NCI-H1105 (cell line): ENCODE measurements around the gene HORMAD2.

Source experiments
- DNase-seq: peaks from one replicate; lab custom pipeline; 2025; lab: John Stamatoyannopoulos, UW

HORMAD2 gene

DNA sequence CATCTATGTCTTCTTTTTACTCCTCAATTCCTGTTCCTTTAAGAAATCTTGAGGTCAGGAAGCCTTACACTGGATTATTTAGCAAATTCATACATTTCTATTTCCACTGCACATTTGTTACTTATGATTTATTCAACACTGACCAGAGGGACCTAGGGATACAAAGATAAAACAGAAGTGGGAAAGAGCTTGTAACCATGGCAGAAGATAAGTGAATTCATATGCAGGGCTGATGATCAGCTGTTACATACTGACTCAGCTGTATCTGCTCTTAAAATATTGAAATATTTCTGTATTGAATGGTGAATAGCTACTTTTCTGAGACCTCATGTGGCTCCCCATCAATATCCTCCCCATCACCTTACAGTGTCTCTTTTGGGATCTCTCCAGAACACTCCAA is 25.2 kb downstream of the HORMAD2 start:
- no peak for DNase-seq

GRCh38 chr22:30113494-30113893 is 33.2 kb downstream of the HORMAD2 start:
- DNase-seq: no peak

- no peak for DNase-seq
Measured at GRCh38 chr22:30114361-30114760, 34.1 kb downstream of the HORMAD2 start.

- no peak for DNase-seq
Measured at GRCh38 chr22:30115705-30116104, 35.4 kb downstream of the HORMAD2 start.

DNA sequence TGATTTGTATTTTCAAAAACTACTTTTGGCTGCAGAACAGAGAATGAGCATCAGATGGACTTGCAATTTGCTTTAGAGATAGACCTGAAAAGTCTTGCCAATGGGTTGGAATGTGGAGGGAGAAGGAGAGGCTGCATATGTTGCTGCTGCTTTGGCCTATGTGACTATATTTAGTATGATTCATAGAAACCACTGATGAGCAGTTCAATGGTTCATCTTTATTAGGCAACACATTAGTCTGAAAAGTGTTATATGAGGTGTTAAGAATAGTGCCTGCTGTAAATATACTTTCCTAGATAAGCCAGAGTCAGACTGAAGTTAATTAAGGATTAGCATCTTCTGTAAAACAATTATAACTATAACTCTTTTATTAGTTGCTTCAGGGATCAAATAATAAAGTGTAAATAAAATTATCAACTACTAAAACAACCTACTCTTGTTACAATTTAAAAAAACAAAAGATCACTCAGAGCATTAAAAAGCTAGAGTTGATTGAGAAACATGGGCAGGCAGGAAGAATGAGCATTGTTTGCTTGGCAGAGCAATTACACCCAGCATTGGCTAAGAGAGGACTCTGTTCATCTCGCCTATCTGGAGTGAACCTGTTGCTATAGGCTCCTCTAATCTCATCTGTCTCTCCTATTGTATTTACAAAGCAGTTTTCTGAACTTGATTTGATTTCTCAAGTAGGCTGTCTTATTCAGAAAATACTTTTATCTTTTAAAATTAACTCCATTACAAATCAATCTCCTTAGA is 36.3 kb downstream of the HORMAD2 start:
- no peak for DNase-seq

GRCh38 chr22:30117256-30117655 is 37.0 kb downstream of the HORMAD2 start:
- no peak for DNase-seq

GRCh38 chr22:30118291-30118690 is 38.0 kb downstream of the HORMAD2 start:
- DNase-seq: no peak

GRCh38 chr22:30121960-30122359 is 41.7 kb downstream of the HORMAD2 start:
- DNase-seq: no peak

DNA sequence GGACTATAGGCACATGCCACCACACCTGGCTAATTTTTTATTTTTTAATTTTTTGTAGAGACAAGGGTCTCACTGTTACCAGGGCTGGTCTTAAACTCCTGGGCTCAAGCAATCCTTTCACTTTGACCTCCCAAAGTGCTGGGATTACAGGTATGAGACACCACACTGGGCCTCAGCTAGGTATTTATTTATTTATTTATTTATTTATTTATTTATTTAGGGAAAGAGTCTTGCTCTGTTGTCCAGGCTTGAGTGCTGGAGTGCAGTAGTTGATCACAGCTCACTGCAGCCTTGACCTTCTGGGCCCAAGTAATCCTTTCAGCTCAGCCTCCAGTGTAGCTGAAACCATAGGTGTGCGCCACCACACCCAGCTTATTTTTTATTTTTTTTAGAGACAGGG is 43.2 kb downstream of the HORMAD2 start:
- no peak for DNase-seq

DNA sequence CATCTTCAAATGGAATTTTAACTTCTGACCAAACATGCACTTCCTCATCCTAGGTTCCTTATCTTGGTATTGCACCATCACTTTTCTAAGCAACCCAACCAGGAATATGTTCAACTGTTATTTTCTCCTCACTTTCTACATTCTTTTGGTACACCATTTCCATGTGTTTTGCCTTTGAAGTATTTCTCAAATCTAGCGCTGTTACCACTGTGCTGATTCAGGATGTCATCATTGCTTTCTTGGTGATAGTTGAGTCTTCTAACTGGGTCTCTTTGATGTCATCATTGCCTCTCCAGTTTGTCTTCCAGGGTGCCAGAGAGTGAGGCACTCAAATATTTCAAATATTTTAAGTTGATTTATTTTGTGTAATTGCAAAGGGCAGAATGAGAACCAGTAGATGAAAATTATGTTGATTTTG is 47.5 kb downstream of the HORMAD2 start:
- no peak for DNase-seq

DNA sequence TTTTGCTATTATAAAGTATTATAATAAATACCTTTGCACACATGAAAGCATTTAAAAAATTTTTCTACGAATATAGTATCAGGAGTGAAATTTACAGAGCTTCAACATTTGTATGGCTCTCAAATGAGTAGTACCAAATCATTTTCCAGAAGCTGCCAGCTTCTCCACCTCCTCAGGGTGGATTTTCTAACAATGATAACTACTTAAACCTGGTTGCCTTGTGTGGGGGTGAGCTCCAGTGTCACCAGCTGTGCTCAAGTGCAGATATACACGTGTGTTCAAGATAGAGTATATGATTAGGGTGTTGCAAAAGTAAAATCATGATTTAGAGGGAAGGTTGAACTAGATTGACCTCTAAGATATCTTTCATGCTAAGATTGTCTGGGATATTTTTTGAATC is 48.2 kb downstream of the HORMAD2 start:
- DNase-seq: no peak

DNA sequence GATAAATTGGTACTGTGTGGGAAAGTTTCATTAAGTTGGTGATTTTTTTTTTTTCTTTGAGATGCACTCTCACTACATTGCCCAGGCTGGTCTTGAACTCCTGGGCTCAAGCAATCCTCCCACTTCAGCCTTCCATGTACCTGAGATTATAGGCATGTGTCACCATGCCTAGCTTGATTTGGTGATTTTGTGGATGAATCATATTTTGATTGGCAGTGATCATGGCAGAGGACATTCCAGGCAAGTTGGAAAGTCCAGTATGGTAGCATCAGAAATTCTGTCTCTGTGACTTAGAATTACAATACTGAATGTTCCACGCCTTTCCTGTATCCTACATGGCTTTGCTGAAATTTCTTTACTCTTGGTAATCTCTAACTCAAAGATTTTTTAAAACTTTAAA is 49.4 kb downstream of the HORMAD2 start:
- no peak for DNase-seq

GRCh38 chr22:30132290-30132996 is 52.2 kb downstream of the HORMAD2 start:
- no peak for DNase-seq

DNA sequence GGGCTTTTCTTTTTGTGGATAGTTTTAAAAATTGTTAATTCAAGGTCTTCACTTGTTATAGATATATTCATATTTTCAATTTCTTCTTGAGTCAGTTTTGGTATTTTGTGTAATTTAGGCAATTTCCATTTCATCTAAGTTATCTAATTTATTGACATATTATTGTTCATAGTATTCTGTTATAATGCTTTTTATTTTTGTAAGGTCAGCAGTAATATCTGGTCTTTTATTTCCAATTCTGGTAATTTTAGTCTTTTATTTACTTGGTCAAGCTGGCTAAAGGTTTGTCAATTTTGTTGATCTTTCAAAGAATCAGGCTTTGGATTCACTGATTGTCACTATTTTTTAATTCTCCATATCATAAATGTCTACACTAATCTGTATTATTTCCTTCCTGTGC is 60.1 kb downstream of the HORMAD2 start:
- DNase-seq: no peak

DNA sequence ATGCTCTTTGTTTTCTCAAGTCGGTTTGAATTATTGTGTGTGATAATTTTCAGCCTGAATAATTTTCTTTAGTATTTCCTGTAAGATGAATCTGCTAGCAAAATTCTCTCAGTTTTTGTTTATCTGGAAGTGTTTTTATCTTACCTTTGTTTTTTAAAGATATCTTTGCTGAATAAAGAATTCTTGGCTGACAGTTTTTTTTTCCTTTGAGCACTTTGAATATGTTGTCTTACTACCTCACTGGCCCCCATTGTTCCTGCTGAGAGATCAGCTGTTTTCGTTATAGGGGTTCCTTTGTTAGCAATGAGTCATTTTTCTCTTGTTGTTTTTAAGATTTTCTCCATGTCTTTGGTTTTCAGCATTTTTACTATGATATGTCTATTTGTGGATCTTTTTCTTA is 63.0 kb downstream of the HORMAD2 start:
- DNase-seq: no peak

DNA sequence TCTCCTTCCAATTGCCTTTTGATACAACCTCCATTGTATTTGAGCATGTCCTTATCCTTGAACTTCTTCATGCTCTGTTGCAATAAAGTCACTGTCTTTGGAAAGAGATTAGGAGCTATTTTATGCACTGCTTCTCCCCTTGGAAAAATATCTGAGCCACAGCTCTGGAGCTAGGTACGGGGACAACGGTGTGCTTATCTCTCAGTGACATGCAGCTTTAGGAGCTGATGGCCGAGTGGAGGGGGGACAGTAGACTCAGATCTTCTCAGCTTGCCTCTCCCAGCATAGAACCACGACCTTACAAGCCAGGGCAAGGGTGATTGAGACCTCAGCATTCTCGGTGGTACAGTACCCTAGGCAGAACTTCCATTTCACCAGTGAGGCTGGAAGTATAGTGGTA is 64.1 kb downstream of the HORMAD2 start:
- no peak for DNase-seq

- no peak for DNase-seq
Measured at GRCh38 chr22:30150212-30150611, 69.9 kb downstream of the HORMAD2 start.

DNA sequence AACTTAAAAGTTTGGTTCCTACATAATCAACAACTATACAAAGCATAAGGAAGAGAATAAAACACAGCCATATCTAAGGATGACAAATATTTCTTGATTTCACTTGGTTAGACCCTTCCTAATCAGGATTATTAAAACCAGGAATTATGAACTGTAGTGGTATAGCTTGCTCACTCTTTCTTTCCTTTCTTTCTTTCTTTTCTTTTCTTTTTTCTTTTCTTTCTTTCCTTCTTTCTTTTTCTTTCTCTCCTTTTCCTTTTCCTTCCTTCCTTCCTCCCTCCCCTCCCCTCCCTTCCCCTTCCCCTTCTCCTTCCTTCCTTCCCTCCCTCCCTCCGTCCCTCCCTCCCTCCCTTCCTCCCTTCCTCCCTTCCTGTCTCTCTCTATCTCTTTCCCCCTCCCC is 78.0 kb downstream of the HORMAD2 start:
- no peak for DNase-seq

GRCh38 chr22:30158744-30159500 is 78.7 kb downstream of the HORMAD2 start:
- DNase-seq: no peak

DNA sequence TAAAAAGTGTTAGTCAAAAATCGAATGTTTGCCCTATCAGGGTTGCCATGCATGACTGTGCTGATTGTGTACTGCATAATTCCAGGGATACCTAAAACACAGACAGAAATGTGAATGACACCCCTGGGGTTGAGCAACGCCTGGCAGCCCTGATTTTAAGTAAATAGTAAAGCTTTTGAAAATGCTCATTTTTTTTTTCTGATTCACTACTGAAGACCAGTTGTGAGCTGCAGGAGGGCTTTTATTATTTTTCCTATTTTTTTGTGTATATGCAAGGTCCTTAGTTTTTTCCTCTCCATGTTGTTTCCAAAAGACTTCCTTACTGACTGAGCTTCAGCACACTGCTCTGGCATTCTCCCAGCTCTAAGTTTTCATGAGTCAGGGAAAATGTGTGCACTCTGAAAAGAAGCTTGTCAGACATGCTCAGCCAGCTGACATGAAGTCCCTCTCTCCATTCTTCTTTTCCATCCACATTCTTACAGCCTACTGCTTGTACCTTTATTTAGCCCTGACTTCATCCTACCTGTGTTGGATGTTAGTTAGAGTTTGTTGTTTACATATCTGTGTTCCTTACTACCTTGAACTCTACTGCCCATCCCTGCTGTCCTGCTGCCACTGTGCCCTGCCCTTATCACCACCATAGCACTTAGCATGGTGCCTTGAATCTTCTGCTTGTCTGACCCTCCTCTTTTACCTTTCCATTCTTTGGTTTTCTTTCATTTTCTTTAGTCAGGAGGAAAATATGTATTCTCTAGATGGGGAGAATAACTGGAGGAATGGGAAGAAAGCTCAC is 79.5 kb downstream of the HORMAD2 start:
- DNase-seq: no peak

DNA sequence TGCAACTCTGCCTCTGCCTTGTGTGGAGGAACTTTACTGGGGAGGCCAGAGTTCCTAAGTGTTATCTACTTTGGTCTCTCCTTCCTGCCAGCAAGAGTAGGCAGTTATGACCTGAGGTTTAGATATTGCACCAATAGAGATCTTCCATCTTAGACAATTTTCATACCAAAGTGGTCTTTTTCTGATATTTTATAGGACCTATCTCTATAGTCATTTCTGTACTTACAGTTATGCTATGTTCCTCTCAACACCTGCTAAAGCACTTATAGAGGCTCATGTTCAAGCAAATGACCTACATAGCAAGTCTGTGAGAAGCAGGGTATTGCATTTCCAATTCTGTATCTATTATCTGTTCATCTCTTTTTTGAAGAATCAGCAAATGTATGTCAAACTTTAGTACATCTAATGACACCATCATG is 80.8 kb downstream of the HORMAD2 start:
- DNase-seq: no peak

- DNase-seq: no peak
Measured at GRCh38 chr22:30167296-30167695, 87.0 kb downstream of the HORMAD2 start.
